ENCODE data around the gene FAM131C.
"Not testable (repeated sequence)": the region's sequence is repeated elsewhere in the genome, so short reads cannot be mapped to it uniquely, and the experiment has no call there.

FAM131C gene

GRCh38 chr1:16053781-16054502 lies 19.5 kb downstream of the FAM131C start:
- no peak overlapping the region for H3K4me3 ChIP-seq (ENCODE audit: low read depth, low read length)
- H3K27me3 ChIP-seq = no peaks in the 10 kb centered on the region
- TF ChIP-seq CTCF (IDR thresholded peaks at IDR 0.05; ENCODE audit: low read depth, low read length) = no peak
- DNase-seq = no peak
- no peaks in the 10 kb centered on the region for H3K36me3 ChIP-seq
- no peaks in the 10 kb centered on the region for H3K9me3 ChIP-seq
- no peaks in the 10 kb centered on the region for H3K4me1 ChIP-seq

GRCh38 chr1:16051949-16052348 lies 21.5 kb downstream of the FAM131C start:
- H3K9me3 ChIP-seq; H3K4me3 ChIP-seq (ENCODE audit: low read depth, low read length); DNase-seq; H3K27me3 ChIP-seq; H3K36me3 ChIP-seq; H3K4me1 ChIP-seq: not testable (repeated sequence)

- Histone ChIP-seq H3K4me1 (no peaks in the 10 kb centered on the region), H3K9me3 (no peaks in the 10 kb centered on the region), H3K27me3 (no peaks in the 10 kb centered on the region), H3K4me3 (ENCODE audit: low read depth, low read length) (no peak overlapping the region), H3K36me3 (no peaks in the 10 kb centered on the region)
- no peak for TF ChIP-seq CTCF (IDR thresholded peaks at IDR 0.05; ENCODE audit: low read depth, low read length)
- DNase-seq = no peak
Observed at GRCh38 chr1:16051039-16051438, 22.4 kb downstream of the FAM131C start.

GRCh38 chr1:16050328-16050727 lies 23.1 kb downstream of the FAM131C start:
- Histone ChIP-seq H3K27me3 (no peaks in the 10 kb centered on the region), H3K4me1 (no peaks in the 10 kb centered on the region), H3K4me3 (ENCODE audit: low read depth, low read length) (no peak overlapping the region), H3K36me3 (no peaks in the 10 kb centered on the region), H3K9me3 (no peaks in the 10 kb centered on the region)
- no peak for TF ChIP-seq CTCF (IDR thresholded peaks at IDR 0.05; ENCODE audit: low read depth, low read length)
- no peak for DNase-seq

- Histone ChIP-seq H3K36me3 (no peaks in the 10 kb centered on the region), H3K9me3 (no peaks in the 10 kb centered on the region), H3K4me1 (no peaks in the 10 kb centered on the region), H3K4me3 (ENCODE audit: low read depth, low read length) (peak overlapping the region; percentile 34), H3K27me3 (no peaks in the 10 kb centered on the region)
- no peak for TF ChIP-seq CTCF (IDR thresholded peaks at IDR 0.05; ENCODE audit: low read depth, low read length)
- DNase-seq = peak; percentile 75
Observed at GRCh38 chr1:16048573-16049189, 24.8 kb downstream of the FAM131C start.

- H3K36me3 ChIP-seq = no peaks in the 10 kb centered on the region
- no peaks in the 10 kb centered on the region for H3K9me3 ChIP-seq
- no peaks in the 10 kb centered on the region for H3K27me3 ChIP-seq
- H3K4me3 ChIP-seq (ENCODE audit: low read depth, low read length) = no peak overlapping the region
- no peaks in the 10 kb centered on the region for H3K4me1 ChIP-seq
- no peak for TF ChIP-seq CTCF (IDR thresholded peaks at IDR 0.05; ENCODE audit: low read depth, low read length)
- no peak for DNase-seq
Observed at GRCh38 chr1:16047791-16048475, 25.5 kb downstream of the FAM131C start.
